GM23248 (cell line): Measurements from ENCODE around the gene C5orf34.

Experiments used
- EZH2 ChIP-seq: fragments of 200-600 bp; sonication (generic); IDR thresholded peaks from 2 replicates; pipeline ENCODE4 v1.6.1; 2018; ENCODE audit warnings: antibody characterized with exemption, mild to moderate bottlenecking; ENCODE audit not compliant: insufficient read depth, poor library complexity, severe bottlenecking
- EZH2phosphoT487 ChIP-seq: fragments of 200-600 bp; sonication (generic); IDR thresholded peaks from 2 replicates; pipeline ENCODE4 v1.6.1; 2018; ENCODE audit warnings: antibody characterized with exemption, moderate library complexity, mild to moderate bottlenecking, low read depth; ENCODE audit not compliant: insufficient read depth

DNA sequence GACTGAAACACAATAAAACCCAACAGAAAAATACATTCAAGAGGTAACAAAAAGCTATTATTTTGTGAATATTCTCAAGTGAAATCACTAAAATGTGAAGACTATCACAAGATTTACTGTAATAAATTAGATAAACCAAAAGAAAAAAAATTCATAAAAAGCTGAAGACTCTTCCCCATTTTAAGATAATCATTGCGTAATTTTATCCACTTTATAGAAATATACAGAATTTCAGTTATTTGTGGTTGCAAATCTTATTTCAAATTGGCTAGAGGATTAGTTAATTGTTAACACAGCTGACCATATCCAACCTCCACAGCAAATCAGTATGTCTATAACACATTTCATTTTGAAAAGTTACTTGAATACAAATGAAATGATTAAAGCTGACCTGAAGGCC, 23.6 kb downstream of the C5orf34 start:
- TF ChIP-seq EZH2phosphoT487 (no peak), EZH2 (no peak)
